Stomach smooth muscle (tissue), 2 donors: ENCODE data around the gene RABGAP1L.

Experiments
- H3K27ac ChIP-seq: one replicate; pipeline ENCODE4 v1.7.0; 2013; ENCODE audit warnings: mild to moderate bottlenecking, low read length, inconsistent platforms
- H3K27me3 ChIP-seq, 2 donors: one replicate each; pipeline ENCODE4 v1.7.0; 2013; ENCODE audit warnings: low read length in 2 of 2; ENCODE audit not compliant: insufficient read depth in 2 of 2, control insufficient read depth in 1 of 2
- H3K36me3 ChIP-seq, 2 donors: one replicate each; pipeline ENCODE4 v1.7.0; 2013; ENCODE audit warnings: low read length in 2 of 2; ENCODE audit not compliant: control insufficient read depth in 2 of 2, insufficient read depth in 2 of 2
- H3K4me1 ChIP-seq: one replicate; pipeline ENCODE4 v1.7.0; 2013; ENCODE audit warnings: low read length; ENCODE audit not compliant: control insufficient read depth, insufficient read depth
- H3K4me3 ChIP-seq, 2 donors: one replicate each; pipeline ENCODE4 v1.7.0; 2013; ENCODE audit warnings: low read length in 2 of 2
- H3K9ac ChIP-seq, 2 donors: one replicate each; pipeline ENCODE4 v1.7.0; 2013; ENCODE audit warnings: low read length in 2 of 2, mild to moderate bottlenecking in 1 of 2
- H3K9me3 ChIP-seq, 2 donors: one replicate each; pipeline ENCODE4 v1.7.0; 2013; ENCODE audit warnings: low read length in 2 of 2; ENCODE audit not compliant: control insufficient read depth in 2 of 2
- donor health status: healthy.
- donor health status: Pancreatic carcinoma.

The RABGAP1L gene

GRCh38 chr1:174197088-174197487 is 37.8 kb downstream of the RABGAP1L start:
- H3K36me3 ChIP-seq: no peaks in the 10 kb centered on the region
- H3K9me3 ChIP-seq: no peaks in the 10 kb centered on the region
- H3K4me3 ChIP-seq: no peak overlapping the region
- H3K27ac ChIP-seq: no peak overlapping the region
- no peaks in the 10 kb centered on the region for H3K27me3 ChIP-seq
- no peak overlapping the region for H3K9ac ChIP-seq
- no peaks in the 10 kb centered on the region for H3K4me1 ChIP-seq

DNA sequence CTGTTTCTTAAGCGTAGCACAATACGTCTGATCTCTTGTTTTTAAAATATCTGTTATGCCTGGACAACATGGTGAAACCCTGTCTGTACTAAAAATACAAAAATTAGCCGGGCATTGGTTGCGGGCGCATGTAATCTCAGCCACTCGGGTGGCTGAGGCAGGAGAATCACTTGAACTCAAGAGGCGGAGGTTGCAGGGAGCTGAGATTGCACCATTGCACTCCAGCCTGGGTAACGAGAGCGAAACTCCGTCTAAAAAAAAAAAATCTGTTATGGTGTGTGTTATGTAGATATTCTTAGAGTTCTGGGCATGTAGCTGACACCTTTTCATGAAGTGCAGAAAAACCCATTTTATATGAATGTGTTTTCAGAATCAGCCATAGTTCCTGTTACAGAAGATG is 38.2 kb downstream of the RABGAP1L start:
- Histone ChIP-seq H3K9ac (no peak overlapping the region), H3K9me3 (no peaks in the 10 kb centered on the region), H3K27ac (no peak overlapping the region), H3K4me1 (no peaks in the 10 kb centered on the region), H3K27me3 (no peaks in the 10 kb centered on the region), H3K4me3 (no peak overlapping the region), H3K36me3 (no peaks in the 10 kb centered on the region)

- H3K4me1 ChIP-seq: no peaks in the 10 kb centered on the region
- no peaks in the 10 kb centered on the region for H3K9me3 ChIP-seq
- H3K27me3 ChIP-seq: no peaks in the 10 kb centered on the region
- no peak overlapping the region for H3K4me3 ChIP-seq
- H3K9ac ChIP-seq: no peak overlapping the region
- no peaks in the 10 kb centered on the region for H3K36me3 ChIP-seq
- H3K27ac ChIP-seq: no peak overlapping the region
Observed at GRCh38 chr1:174198202-174198601, 38.9 kb downstream of the RABGAP1L start.

DNA sequence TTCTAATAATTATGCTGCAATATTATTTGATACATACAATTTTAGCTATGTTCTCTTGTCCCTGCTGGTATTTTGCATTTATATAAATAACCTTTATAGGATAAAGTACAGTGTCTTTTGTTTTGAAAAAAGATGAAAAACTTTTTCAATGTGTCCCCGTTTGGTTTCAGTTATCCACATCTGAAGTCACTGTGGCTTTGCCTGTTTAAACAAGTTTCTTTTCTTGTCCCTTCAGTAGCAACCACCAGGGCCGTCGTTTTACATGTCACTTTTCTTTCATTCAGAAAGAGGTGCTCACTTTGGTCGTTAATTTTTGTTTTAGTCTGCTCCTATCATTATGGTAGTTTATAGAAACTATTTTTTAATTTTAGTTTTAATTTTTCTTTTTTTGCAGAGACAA is 41.4 kb downstream of the RABGAP1L start:
- Histone ChIP-seq H3K4me3 (no peak overlapping the region), H3K27ac (no peak overlapping the region)

DNA sequence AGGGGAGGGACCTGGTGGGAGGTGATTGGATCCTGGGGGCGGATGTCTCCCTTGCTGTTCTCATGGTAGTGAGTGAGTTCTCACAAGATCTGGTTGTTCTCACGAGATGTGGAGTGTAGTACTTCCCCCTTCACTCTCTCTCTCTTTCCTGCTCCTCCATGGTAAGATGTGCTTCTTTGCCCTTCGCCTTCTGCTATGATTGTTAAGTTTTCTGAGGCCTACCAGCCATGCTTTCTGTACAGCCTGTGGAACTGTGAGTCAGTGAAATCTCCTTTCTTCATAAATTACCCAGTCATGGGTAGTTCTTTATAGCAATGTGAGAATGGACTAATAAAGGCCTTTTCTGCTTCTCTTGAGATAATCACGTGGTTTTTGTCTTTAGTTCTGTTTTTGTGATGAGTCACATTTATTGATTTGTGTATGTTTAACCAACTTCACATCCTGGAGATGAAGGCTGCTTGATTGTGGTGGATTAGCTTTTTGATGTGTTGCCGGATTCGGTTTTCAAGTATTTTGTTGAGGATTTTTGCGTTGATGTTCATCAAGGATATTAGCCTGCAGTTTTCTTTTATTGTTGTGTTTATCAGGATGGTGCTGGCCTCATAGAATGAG is 45.5 kb downstream of the RABGAP1L start:
- Histone ChIP-seq H3K4me1 (no peaks in the 10 kb centered on the region), H3K9me3 (no peaks in the 10 kb centered on the region), H3K36me3 (no peaks in the 10 kb centered on the region), H3K27me3 (no peaks in the 10 kb centered on the region), H3K4me3 (no peak overlapping the region), H3K27ac (no peak overlapping the region), H3K9ac (no peak overlapping the region)

More for the DNA sequence above, 41.4 kb downstream of the RABGAP1L start:
- no peak overlapping the region for H3K9ac ChIP-seq
- no peaks in the 10 kb centered on the region for H3K9me3 ChIP-seq
- no peaks in the 10 kb centered on the region for H3K4me1 ChIP-seq
- no peaks in the 10 kb centered on the region for H3K36me3 ChIP-seq
- no peaks in the 10 kb centered on the region for H3K27me3 ChIP-seq

- Histone ChIP-seq H3K9ac (no peak overlapping the region), H3K9me3 (no peaks in the 10 kb centered on the region), H3K4me3 (no peak overlapping the region), H3K27ac (no peak overlapping the region), H3K36me3 (no peaks in the 10 kb centered on the region), H3K27me3 (no peaks in the 10 kb centered on the region), H3K4me1 (no peaks in the 10 kb centered on the region)
Observed at GRCh38 chr1:174206148-174206836, 47.0 kb downstream of the RABGAP1L start.

DNA sequence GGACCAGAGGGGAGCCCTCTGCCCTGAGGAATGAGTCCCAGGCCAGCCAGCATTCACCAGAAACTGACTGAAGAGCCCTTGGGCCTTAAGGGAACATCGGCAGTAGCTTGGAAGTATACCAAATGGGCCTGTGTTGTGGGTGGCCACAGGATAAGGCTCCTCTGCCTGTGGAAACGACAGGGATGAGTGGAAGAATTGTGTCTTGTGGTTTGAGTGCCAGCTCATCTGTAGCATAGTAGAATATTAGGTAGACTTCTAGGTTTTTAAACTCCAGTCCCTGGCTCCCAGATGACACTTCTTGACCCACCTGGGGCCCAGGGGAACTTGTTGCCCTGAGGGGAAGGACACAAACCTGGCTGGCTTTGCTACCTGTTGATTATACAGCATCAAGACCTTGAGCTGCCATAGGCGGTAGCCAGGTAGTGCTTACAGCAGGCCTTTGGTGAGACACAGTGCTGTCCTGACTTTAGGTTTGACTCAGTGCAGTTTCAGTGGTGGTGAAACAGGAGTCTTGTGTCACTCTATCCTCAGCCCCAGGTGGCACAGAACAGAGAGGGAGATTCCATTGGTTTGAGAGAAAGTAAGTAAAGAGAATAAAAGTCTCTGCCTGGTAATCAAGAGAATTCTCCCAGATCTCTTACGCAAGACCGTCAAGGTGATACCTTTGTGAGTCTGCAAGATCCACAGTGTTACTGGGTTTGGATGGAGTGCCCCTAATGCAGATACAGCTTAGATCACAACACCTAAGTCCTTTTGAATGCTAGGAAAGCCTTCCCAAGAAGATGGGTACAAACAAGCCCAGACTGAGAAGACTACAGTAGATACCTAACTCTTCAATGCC is 50.2 kb downstream of the RABGAP1L start:
- H3K27me3 ChIP-seq: no peaks in the 10 kb centered on the region
- H3K4me3 ChIP-seq: no peak overlapping the region
- H3K36me3 ChIP-seq: no peaks in the 10 kb centered on the region
- H3K27ac ChIP-seq: no peak overlapping the region
- H3K4me1 ChIP-seq: no peaks in the 10 kb centered on the region
- H3K9ac ChIP-seq: no peak overlapping the region
- no peaks in the 10 kb centered on the region for H3K9me3 ChIP-seq

DNA sequence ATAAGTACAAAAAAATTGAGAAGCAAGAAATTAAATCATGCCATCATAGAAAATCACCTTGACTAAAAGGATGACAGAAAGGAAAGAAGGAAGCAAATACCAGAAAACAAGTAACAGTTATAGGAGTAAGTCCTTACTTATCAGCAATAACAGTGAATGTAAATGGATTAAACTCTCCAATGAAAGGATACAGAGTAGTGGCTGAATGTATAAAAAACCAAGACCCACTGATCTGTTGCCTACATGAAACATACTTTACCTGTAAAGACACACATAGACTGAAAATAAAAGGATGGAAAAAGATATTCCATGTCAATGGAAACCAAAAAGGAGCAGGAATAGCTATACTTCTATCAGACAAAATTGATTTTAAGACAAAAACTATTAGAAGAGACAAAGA is 52.2 kb downstream of the RABGAP1L start:
- no peak overlapping the region for H3K4me3 ChIP-seq
- H3K27me3 ChIP-seq: no peaks in the 10 kb centered on the region
- no peak overlapping the region for H3K9ac ChIP-seq
- no peaks in the 10 kb centered on the region for H3K9me3 ChIP-seq
- H3K27ac ChIP-seq: no peak overlapping the region
- H3K36me3 ChIP-seq: no peaks in the 10 kb centered on the region
- no peaks in the 10 kb centered on the region for H3K4me1 ChIP-seq

DNA sequence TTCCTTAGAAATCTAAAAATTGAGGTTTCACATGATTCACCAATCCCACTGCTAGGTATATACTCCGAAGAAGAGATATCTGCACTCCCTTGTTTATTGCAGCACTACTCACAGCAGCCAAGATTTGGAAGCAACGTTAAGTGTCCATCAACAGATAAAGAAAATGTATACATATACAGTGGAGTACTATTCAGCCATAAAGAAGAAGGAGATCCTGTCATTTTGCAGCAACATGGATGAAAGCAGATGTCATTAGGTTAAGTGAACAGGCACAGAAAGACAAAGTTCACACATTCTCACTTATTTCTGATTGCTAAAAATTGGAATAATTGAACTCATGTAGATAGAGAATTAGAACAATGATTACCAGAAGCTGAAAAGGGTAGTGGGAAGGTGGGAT is 56.4 kb downstream of the RABGAP1L start:
- Histone ChIP-seq H3K27ac (no peak overlapping the region), H3K4me1 (no peaks in the 10 kb centered on the region), H3K27me3 (no peaks in the 10 kb centered on the region), H3K36me3 (no peaks in the 10 kb centered on the region), H3K9ac (no peak overlapping the region), H3K9me3 (no peaks in the 10 kb centered on the region), H3K4me3 (no peak overlapping the region)

GRCh38 chr1:174217248-174217647 is 57.9 kb downstream of the RABGAP1L start:
- H3K27ac ChIP-seq: no peak overlapping the region
- no peak overlapping the region for H3K4me3 ChIP-seq
- no peaks in the 10 kb centered on the region for H3K27me3 ChIP-seq
- no peak overlapping the region for H3K9ac ChIP-seq
- H3K4me1 ChIP-seq: no peaks in the 10 kb centered on the region
- H3K36me3 ChIP-seq: peaks cover 0 to 3% of the 10 kb centered on the region in 2 donors
- no peaks in the 10 kb centered on the region for H3K9me3 ChIP-seq
